ENCODE data around the gene KIFC1. TPM values are rescaled to one million over a fixed set of nuclear protein-coding genes. Genes with fewer than 3 reads are reported as not detected.
A peak's percentile ranks its signal among the peaks of the same experiment; 100 is the strongest.
"Not testable (repeated sequence)": the region's sequence is repeated elsewhere in the genome, so short reads cannot be mapped to it uniquely, and the experiment has no call there.

Gene KIFC1
- total RNA-seq, 2 donors from 2014 or later = 56.6 to 94.3 TPM

GRCh38 chr6:33392979-33393378 lies 1.4 kb downstream of the KIFC1 start:
- Histone ChIP-seq H3K9ac (ENCODE audit: extremely low read depth, low read length, poor library complexity, severe bottlenecking) (peak overlapping the region; percentile 83), H3K4me1 (ENCODE audit: control insufficient read depth, insufficient read depth, low read length) (no peaks in the 10 kb centered on the region), H3K27ac (ENCODE audit: low read depth, low read length) (no peak overlapping the region), H3K9me3 (ENCODE audit: control insufficient read depth, low read length) (no peaks in the 10 kb centered on the region), H3K4me3 (ENCODE audit: low read length) (peak overlapping the region; percentile 95), H3K36me3 (ENCODE audit: control insufficient read depth, insufficient read depth, low read length) (peaks cover 4% of the 10 kb centered on the region), H3K27me3 (ENCODE audit: control insufficient read depth, insufficient read depth, low read length, poor library complexity, severe bottlenecking) (no peaks in the 10 kb centered on the region)
- no peak for DNase-seq
- peaks cover 24% of the 10 kb centered on the region for H3K4me1 Mint-ChIP-seq
- no peak for TF ChIP-seq CTCF (conservative IDR thresholded peaks at IDR 0.05)
- peaks cover 10% of the 10 kb centered on the region for H3K36me3 Mint-ChIP-seq (ENCODE audit: low read depth)
- peak overlapping the region; percentile 86 for H3K27ac Mint-ChIP-seq
- WGBS, 2 experiments (ENCODE audit: insufficient coverage in 1 of 2, insufficient read length in 1 of 2) = 67 to 75% methylated on average over 3 of the region's 3 CpGs
- no peaks in the 10 kb centered on the region for H3K27me3 Mint-ChIP-seq (ENCODE audit: insufficient read depth)
- H3K4me3 Mint-ChIP-seq = peak overlapping the region; percentile 85
- H3K9me3 Mint-ChIP-seq = no peaks in the 10 kb centered on the region

- Mint-ChIP-seq H3K4me1 (peaks cover 15% of the 10 kb centered on the region), H3K4me3 (no peak overlapping the region), H3K9me3 (no peaks in the 10 kb centered on the region), H3K36me3 (ENCODE audit: low read depth) (peaks cover 27% of the 10 kb centered on the region), H3K27me3 (ENCODE audit: insufficient read depth) (no peaks in the 10 kb centered on the region), H3K27ac (peak overlapping the region; percentile 0)
- Histone ChIP-seq H3K27me3 (ENCODE audit: control insufficient read depth, insufficient read depth, low read length, poor library complexity, severe bottlenecking) (no peaks in the 10 kb centered on the region), H3K9me3 (ENCODE audit: control insufficient read depth, low read length) (no peaks in the 10 kb centered on the region), H3K27ac (ENCODE audit: low read depth, low read length) (no peak overlapping the region), H3K9ac (ENCODE audit: extremely low read depth, low read length, poor library complexity, severe bottlenecking) (no peak overlapping the region), H3K4me3 (ENCODE audit: low read length) (no peak overlapping the region), H3K4me1 (ENCODE audit: control insufficient read depth, insufficient read depth, low read length) (no peaks in the 10 kb centered on the region), H3K36me3 (ENCODE audit: control insufficient read depth, insufficient read depth, low read length) (peaks cover 41% of the 10 kb centered on the region)
- WGBS, 2 experiments (ENCODE audit: insufficient coverage in 1 of 2, insufficient read length in 1 of 2) = 98 to 100% methylated on average over 1 of the region's 1 CpG
- no peak for TF ChIP-seq CTCF (conservative IDR thresholded peaks at IDR 0.05)
- DNase-seq = no peak
These were observed 5.9 kb downstream of the KIFC1 start for GRCh38 chr6:33397541-33397940.

GRCh38 chr6:33398601-33399000 lies 7.0 kb downstream of the KIFC1 start:
- H3K36me3 Mint-ChIP-seq (ENCODE audit: low read depth) = peaks cover 31% of the 10 kb centered on the region
- not testable (repeated sequence) for H3K9me3 Mint-ChIP-seq; H3K27ac Mint-ChIP-seq; H3K4me1 ChIP-seq (ENCODE audit: control insufficient read depth, insufficient read depth, low read length); H3K4me3 ChIP-seq (ENCODE audit: low read length); DNase-seq; H3K27ac ChIP-seq (ENCODE audit: low read depth, low read length); H3K4me3 Mint-ChIP-seq; H3K27me3 ChIP-seq (ENCODE audit: control insufficient read depth, insufficient read depth, low read length, poor library complexity, severe bottlenecking); H3K9ac ChIP-seq (ENCODE audit: extremely low read depth, low read length, poor library complexity, severe bottlenecking); H3K9me3 ChIP-seq (ENCODE audit: control insufficient read depth, low read length); H3K27me3 Mint-ChIP-seq (ENCODE audit: insufficient read depth); H3K4me1 Mint-ChIP-seq
- H3K36me3 ChIP-seq (ENCODE audit: control insufficient read depth, insufficient read depth, low read length) = peaks cover 51% of the 10 kb centered on the region
- 93 to 98% methylated on average over 3 of the region's 3 CpGs for WGBS, 2 experiments (ENCODE audit: insufficient coverage in 1 of 2, insufficient read length in 1 of 2)

- not testable (repeated sequence) for H3K4me1 Mint-ChIP-seq; H3K27ac ChIP-seq (ENCODE audit: low read depth, low read length); H3K4me3 ChIP-seq (ENCODE audit: low read length); H3K9ac ChIP-seq (ENCODE audit: extremely low read depth, low read length, poor library complexity, severe bottlenecking); H3K27ac Mint-ChIP-seq; DNase-seq; H3K4me3 Mint-ChIP-seq; H3K9me3 Mint-ChIP-seq; H3K27me3 ChIP-seq (ENCODE audit: control insufficient read depth, insufficient read depth, low read length, poor library complexity, severe bottlenecking); H3K27me3 Mint-ChIP-seq (ENCODE audit: insufficient read depth); H3K4me1 ChIP-seq (ENCODE audit: control insufficient read depth, insufficient read depth, low read length); H3K9me3 ChIP-seq (ENCODE audit: control insufficient read depth, low read length)
- peaks cover 43% of the 10 kb centered on the region for H3K36me3 Mint-ChIP-seq (ENCODE audit: low read depth)
- 95 to 100% methylated on average over 1 to 6 of the region's 6 CpGs for WGBS, 2 experiments (ENCODE audit: insufficient coverage in 1 of 2, insufficient read length in 1 of 2)
- peaks cover 64% of the 10 kb centered on the region for H3K36me3 ChIP-seq (ENCODE audit: control insufficient read depth, insufficient read depth, low read length)
These were observed 8.3 kb downstream of the KIFC1 start for GRCh38 chr6:33399881-33400280.

All from endodermal cell (in vitro differentiated cells).